Body of pancreas (tissue), 4 donors: ENCODE measurements around the gene CD164. TPM values are rescaled to one million over a fixed set of nuclear protein-coding genes. Genes with fewer than 3 reads are reported as not detected.

Experiments
- ATAC-seq: fragments of 150-250 bp; one replicate; pipeline ENCODE4 v1.9.1; 2016
- DNase-seq, 4 donors: peaks; one replicate each; pipeline ENCODE4 v3.0.0-alpha.2; 2019
- H3K27ac ChIP-seq, 4 donors: fragments of 200-600 bp; sonication (generic); 1 replicate in 3 of 4; 2 replicates in 1 of 4; pipeline versions ENCODE4 v1.5.1 to v1.6.1; 2016 to 2019; ENCODE audit warnings: mild to moderate bottlenecking in 1 of 4, mixed read lengths in 1 of 4, moderate library complexity in 1 of 4
- H3K27me3 ChIP-seq, 2 donors: fragments of 200-600 bp; sonication (generic); one replicate each; pipeline ENCODE4 v1.6.0; 2016; ENCODE audit warnings: mild to moderate bottlenecking in 1 of 2
- H3K36me3 ChIP-seq, 2 donors: fragments of 200-600 bp; sonication (generic); replicated peaks in 1 of 2; 2 replicates each; pipeline ENCODE4 v1.5.1; 2016; ENCODE audit warnings: low read depth in 2 of 2; ENCODE audit not compliant: insufficient read depth in 1 of 2
- H3K4me1 ChIP-seq: fragments of 200-600 bp; sonication (generic); one replicate; pipeline ENCODE4 v1.6.0; 2016
- H3K4me3 ChIP-seq, 2 donors: fragments of 200-600 bp; sonication (generic); 1 replicate in 1 of 2; 2 replicates in 1 of 2; pipeline ENCODE4 v1.5.1; 2016 to 2019
- H3K9me3 ChIP-seq, 3 donors: fragments of 200-600 bp; sonication (generic); 1 replicate in 2 of 3; 2 replicates in 1 of 3; pipeline ENCODE4 v1.5.1; 2016
- CTCF ChIP-seq, 7 experiments: fragments of 450-650 bp in 4 of 7; fragments of 200-600 bp in 3 of 7; sonication (generic) in 3 of 7; IDR thresholded peaks; one replicate each; pipeline ENCODE4 v1.5.1; 2016 to 2019; ENCODE audit warnings: antibody characterized with exemption in 7 of 7
- POLR2A ChIP-seq, 3 donors: fragments of 450-650 bp; IDR thresholded peaks; one replicate each; pipeline ENCODE4 v1.6.1; 2016; ENCODE audit warnings: antibody characterized with exemption in 3 of 3, mild to moderate bottlenecking in 2 of 3
- WGBS, 2 donors: methylation state at CpG; one replicate each; pipeline ENCODE4 v1.1.5; 2017; 5-methylcytosine and 5-hydroxymethylcytosine counted together
- intact Hi-C: fragments of 100-400 bp; cut with DNase I; formaldehyde crosslinking; loops from one replicate; pipeline ENCODE4 v1.15.1; 2023
- total RNA-seq, 2 donors: library from RNA; depleted of rRNA; stranded (reverse); fragments of >200 nt; gene quantifications; one replicate each; pipeline ENCODE4 v1.1.0, GENCODE V29; 2016

Gene CD164
- 100 to 1,000 TPM in 1 of 2 donors, 10 to 100 TPM in 1; 97.9 to 183 TPM for total RNA-seq

DNA sequence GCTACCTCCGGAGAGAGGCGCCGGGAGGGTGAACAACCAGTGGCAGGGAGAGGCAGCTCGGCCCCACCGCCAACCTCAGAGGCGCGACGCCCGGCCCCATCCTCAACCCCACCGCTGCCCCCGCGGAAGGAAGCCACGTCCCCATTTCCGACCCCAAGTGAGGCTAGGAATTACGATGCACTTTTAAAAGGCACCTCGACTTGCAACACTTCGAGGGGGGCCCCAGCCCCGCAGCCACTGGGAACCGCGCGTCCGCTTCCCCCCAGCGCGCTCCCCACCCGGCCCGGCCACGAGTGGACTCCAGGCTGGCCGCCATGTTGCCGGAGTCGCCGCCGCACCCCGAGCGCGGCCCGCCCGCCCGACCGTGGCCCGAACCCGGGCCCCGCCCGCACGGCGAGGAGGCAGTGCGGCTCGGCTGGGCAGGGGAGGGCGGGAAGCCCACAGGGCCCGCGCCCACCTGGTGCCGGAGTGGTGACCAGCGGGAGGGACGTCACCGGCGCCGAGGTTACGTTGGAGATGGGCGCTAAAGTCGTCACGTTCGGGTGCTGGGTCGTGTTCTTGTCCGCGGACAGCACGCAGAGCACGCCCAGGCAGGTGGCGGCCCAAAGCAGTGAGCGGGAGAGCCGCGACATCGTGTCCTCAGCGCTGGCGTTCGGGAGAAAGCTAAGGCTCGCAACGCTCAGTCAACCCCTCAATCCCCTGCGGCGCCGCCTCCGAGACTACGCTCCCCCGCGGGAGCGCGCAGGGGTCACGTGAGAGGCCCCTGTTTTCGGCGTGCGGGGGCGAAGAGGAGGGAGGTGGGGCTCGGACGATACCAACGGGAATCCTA, at the start of gene CD164:
Gene CD164, minus strand, starts transcription at position 721 of the 829 bp plus-strand sequence. Its CDS starts 89 bp downstream, at position 632.
- Histone ChIP-seq H3K4me3 (peak within 1 kb of the TSS; percentile 35 to 88), H3K4me1 (peaks cover 47% of the 10 kb centered on the region), H3K27me3 (no peaks in the 10 kb centered on the region), H3K27ac (peak within 1 kb of the TSS; percentile 98 to 100 (median 99)), H3K9me3 (no peaks in the 10 kb centered on the region), H3K36me3 (peaks cover 0 to 3% of the 10 kb centered on the region in 2 donors)
- TF ChIP-seq CTCF (IDR thresholded peaks at IDR 0.05): no peak
- peak; percentile 96 to 99 (median 99) for TF ChIP-seq POLR2A (IDR thresholded peaks at IDR 0.05)
- peak; percentile 91 to 93 (median 93) for DNase-seq
- intact Hi-C loops: no loop called here
- 0% methylated on average over 7 to 93 of the region's 93 CpGs for WGBS, 2 donors
- peak; percentile 78 for ATAC-seq

DNA sequence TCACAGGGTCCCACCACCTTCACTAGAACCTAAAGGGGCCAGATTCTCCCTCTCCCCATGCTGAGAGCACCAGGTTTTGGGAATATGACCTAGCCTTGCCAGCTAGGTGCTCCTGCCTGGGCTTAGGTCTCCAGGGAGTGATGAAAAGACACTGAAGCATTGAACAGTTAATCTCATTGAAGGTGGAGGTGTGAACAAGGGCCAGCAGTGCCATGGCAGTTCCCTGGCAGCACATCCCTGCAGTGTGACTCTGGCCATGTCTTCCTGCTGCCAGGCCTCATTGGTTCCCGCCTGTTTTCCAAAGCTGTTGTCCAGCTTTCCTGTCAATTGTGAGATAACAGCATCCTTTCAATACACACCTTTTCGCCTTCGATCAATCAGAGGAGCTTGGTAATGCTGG, 47.2 kb upstream of the CD164 start:
- DNase-seq (no peak), ATAC-seq (no peak)
- WGBS, 2 donors: 96 to 98% methylated on average over 3 of the region's 3 CpGs
- Histone ChIP-seq H3K4me1 (peaks cover 8% of the 10 kb centered on the region), H3K36me3 (no peaks in the 10 kb centered on the region), H3K27me3 (no peaks in the 10 kb centered on the region), H3K9me3 (no peaks in the 10 kb centered on the region), H3K4me3 (no peak overlapping the region), H3K27ac (no peak overlapping the region)
- no peak for TF ChIP-seq CTCF (IDR thresholded peaks at IDR 0.05)
- TF ChIP-seq POLR2A (IDR thresholded peaks at IDR 0.05): no peak
- intact Hi-C loops: no loop called here

- DNase-seq (no peak), ATAC-seq (peak; percentile 56)
- Histone ChIP-seq H3K4me1 (peaks cover 13% of the 10 kb centered on the region), H3K36me3 (no peaks in the 10 kb centered on the region), H3K9me3 (no peaks in the 10 kb centered on the region), H3K4me3 (no peak overlapping the region), H3K27me3 (no peaks in the 10 kb centered on the region), H3K27ac (no peak overlapping the region)
- TF ChIP-seq CTCF (IDR thresholded peaks at IDR 0.05) (no peak), POLR2A (IDR thresholded peaks at IDR 0.05) (no peak)
- WGBS, 2 donors: 59% methylated on average over 7 of the region's 7 CpGs
- intact Hi-C loops: no loop called here
Measured at GRCh38 chr6:109428889-109429477, 46.7 kb upstream of the CD164 start.

- H3K36me3 ChIP-seq: no peaks in the 10 kb centered on the region
- H3K27ac ChIP-seq: no peak overlapping the region
- no peaks in the 10 kb centered on the region for H3K27me3 ChIP-seq
- intact Hi-C loops: no loop called here
- 83 to 92% methylated on average over 2 of the region's 2 CpGs for WGBS, 2 donors
- TF ChIP-seq POLR2A (IDR thresholded peaks at IDR 0.05): no peak
- TF ChIP-seq CTCF (IDR thresholded peaks at IDR 0.05): no peak
- H3K4me3 ChIP-seq: no peak overlapping the region
- ATAC-seq (no peak), DNase-seq (no peak)
- H3K4me1 ChIP-seq: peaks cover 8% of the 10 kb centered on the region
- H3K9me3 ChIP-seq: no peaks in the 10 kb centered on the region
Measured at GRCh38 chr6:109424946-109425345, 42.7 kb upstream of the CD164 start.
